Thyroid gland (tissue), 4 donors: ENCODE measurements around the gene TRRAP.

ENCODE experiments used
- POLR2A ChIP-seq, 2 donors: fragments of 450-650 bp; IDR thresholded peaks; one replicate each; pipeline ENCODE4 v1.6.1; 2017; ENCODE audit warnings: antibody characterized with exemption in 2 of 2, mild to moderate bottlenecking in 2 of 2, moderate library complexity in 1 of 2
- TF ChIP-seq, protein P1 (sequence below), 6 experiments: fragments of 200-600 bp in 3 of 6; fragments of 450-650 bp in 3 of 6; sonication (generic) in 3 of 6; IDR thresholded peaks; one replicate each; pipeline ENCODE4 v1.5.1; 2016 to 2019; ENCODE audit warnings: antibody characterized with exemption in 6 of 6, mild to moderate bottlenecking in 2 of 6, inconsistent platforms in 1 of 6, moderate library complexity in 1 of 6

DNA sequence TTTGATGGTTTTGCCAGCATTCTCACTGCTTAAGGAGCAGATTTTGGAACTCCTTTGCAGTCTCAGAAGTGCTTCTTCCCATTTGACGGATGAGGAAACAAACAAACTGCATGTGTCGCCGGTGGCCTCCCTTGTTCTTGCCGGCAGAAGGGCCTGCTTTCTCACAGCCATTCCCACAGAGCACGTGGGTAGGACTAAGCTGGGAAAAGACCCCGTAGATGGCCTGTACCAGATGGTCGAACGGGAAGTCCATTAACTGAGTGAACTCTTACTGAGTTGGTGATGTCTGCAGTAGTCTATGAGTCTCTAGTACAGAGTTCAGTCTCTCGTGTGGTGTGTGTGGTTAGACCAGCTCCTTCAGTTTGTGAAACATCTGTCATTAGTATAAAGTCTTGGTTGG, 131.9 kb downstream of the TRRAP start:
- TF ChIP-seq, protein P1, sequence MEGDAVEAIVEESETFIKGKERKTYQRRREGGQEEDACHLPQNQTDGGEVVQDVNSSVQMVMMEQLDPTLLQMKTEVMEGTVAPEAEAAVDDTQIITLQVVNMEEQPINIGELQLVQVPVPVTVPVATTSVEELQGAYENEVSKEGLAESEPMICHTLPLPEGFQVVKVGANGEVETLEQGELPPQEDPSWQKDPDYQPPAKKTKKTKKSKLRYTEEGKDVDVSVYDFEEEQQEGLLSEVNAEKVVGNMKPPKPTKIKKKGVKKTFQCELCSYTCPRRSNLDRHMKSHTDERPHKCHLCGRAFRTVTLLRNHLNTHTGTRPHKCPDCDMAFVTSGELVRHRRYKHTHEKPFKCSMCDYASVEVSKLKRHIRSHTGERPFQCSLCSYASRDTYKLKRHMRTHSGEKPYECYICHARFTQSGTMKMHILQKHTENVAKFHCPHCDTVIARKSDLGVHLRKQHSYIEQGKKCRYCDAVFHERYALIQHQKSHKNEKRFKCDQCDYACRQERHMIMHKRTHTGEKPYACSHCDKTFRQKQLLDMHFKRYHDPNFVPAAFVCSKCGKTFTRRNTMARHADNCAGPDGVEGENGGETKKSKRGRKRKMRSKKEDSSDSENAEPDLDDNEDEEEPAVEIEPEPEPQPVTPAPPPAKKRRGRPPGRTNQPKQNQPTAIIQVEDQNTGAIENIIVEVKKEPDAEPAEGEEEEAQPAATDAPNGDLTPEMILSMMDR (IDR thresholded peaks at IDR 0.05), result no peak
- no peak for TF ChIP-seq POLR2A (IDR thresholded peaks at IDR 0.05)
